Measurements from ENCODE around the gene MLH3.

MLH3 gene

DNA sequence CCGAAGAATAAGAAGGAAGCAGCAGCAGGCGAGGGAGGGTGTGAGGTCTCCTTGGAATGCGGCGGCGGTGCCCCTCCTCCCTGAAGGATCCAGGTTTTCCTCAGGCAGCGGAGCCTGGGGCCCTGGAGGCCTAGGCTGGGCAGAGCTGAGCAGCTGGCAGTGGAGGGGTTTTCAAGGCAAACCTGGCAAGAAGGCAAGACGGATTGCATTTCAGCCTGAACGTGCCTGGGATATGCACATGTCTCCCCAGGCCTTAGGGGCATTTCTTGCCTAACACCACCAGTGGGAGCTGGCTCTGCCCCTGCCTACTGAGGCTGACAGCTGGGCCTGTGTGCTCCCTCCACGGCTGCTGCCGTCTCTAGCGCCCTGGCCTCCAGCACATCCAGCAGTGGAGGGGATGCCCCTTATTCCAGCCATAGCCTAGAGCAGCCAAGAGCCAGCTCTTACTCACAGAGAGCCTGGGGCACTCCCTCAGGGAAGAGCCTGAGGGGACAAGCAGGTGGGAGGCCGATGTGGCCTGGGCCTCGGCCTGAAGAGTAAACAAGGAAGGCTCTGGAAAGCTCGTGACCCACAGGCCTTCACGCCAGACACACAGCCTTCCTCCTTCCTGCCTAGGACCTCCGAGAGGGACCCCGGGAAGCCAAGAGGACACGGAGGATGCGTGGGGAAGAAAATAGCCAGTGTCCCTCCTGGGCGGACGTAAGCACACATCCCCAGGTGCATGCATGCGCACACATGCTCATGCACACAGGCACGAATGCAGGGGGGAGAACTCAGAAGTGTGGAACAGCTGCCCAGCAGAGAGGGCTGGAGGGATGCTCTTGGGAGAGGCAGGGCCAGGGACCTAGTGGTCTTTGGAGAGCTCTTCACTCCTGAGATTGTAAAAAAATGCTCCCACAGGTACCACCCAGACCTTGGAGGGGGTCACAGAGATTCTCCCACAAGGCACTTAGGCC is 71.5 kb downstream of the MLH3 start:
- peak; percentile 90 for DNase-seq (ENCODE audit: low read depth)
- TF ChIP-seq, protein P1, sequence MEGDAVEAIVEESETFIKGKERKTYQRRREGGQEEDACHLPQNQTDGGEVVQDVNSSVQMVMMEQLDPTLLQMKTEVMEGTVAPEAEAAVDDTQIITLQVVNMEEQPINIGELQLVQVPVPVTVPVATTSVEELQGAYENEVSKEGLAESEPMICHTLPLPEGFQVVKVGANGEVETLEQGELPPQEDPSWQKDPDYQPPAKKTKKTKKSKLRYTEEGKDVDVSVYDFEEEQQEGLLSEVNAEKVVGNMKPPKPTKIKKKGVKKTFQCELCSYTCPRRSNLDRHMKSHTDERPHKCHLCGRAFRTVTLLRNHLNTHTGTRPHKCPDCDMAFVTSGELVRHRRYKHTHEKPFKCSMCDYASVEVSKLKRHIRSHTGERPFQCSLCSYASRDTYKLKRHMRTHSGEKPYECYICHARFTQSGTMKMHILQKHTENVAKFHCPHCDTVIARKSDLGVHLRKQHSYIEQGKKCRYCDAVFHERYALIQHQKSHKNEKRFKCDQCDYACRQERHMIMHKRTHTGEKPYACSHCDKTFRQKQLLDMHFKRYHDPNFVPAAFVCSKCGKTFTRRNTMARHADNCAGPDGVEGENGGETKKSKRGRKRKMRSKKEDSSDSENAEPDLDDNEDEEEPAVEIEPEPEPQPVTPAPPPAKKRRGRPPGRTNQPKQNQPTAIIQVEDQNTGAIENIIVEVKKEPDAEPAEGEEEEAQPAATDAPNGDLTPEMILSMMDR (IDR thresholded peaks at IDR 0.05; ENCODE audit: insufficient read depth, low read depth, low read length, missing control alignments), result peak; percentile 44
- no peak overlapping the region for H3K4me3 ChIP-seq (ENCODE audit: low read length)

DNA sequence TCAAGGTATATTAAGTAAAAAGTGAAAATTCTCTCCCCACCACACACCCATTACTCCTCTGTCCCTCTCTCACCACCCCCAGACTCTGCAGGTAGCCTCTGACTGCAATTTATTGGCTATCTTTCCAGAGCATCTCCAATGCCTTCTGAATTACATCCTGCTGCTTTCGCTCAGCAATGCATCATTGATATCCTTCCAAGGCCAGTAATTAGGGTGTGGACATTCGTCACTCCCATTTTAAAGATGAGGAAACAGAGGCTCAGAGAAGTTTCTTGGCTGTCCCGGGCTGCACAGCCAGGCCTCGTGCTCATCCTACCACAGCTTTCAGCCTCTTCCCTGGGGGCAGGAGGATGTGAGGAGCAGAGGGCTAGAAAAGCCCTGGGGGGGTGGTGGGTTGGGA is 72.2 kb downstream of the MLH3 start:
- DNase-seq (ENCODE audit: low read depth), result peak; percentile 50
- H3K4me3 ChIP-seq (ENCODE audit: low read length), result no peak overlapping the region
- TF ChIP-seq, protein P1 (IDR thresholded peaks at IDR 0.05; ENCODE audit: insufficient read depth, low read depth, low read length, missing control alignments), result no peak

DNA sequence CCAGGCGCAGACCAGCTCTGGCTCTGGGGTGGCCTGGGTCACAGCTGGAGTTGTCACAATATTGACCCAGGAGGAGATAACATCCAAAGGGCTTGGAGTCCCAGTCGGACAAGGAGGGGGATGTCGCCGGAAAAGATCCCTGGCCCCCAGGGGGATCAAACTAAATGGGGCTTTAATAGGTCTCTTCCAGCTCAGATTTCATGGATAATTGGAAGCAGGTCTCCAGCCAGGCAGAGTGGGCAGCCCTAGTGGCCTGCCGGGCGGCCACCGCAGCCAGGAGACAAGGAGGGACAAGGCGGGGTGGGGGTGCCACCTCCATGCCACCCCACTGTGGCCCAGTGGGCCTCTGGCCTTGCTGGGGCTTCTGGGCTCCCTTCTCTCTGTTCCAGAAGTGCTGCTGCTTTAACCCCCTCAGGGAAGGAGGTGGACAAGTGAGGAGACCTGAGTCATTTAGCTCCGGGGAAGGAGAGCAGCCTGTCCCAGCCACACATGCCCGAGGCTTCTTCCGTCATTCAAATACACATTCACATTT is 72.8 kb downstream of the MLH3 start:
- TF ChIP-seq, protein P1 (IDR thresholded peaks at IDR 0.05; ENCODE audit: insufficient read depth, low read depth, low read length, missing control alignments), result no peak
- H3K4me3 ChIP-seq (ENCODE audit: low read length), result no peak overlapping the region
- peak; percentile 73 for DNase-seq (ENCODE audit: low read depth)

DNA sequence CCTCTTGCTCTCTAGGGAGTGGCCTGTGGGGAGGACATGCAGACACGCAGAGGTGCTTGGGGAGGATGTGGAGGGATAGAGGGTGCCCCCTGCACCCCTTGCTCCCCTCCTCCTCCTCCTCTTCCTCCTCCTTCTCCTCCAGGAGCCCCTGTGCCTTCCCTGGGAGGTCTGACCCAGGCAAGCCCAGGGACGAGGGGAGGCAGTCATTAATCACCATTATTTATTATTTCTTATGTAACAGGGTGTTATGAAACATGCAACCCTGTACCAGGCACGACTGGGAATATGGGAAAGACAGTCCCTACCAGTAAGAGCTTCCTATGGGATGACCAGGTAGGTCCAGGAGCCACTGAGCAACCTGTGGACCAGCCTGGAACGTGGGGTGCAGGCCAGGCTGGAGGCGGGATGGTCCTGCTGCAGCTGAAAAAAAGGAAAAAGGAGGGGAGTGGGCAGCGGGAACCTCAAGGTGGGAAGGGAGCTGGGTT is 73.3 kb downstream of the MLH3 start:
- TF ChIP-seq, protein P1 (IDR thresholded peaks at IDR 0.05; ENCODE audit: insufficient read depth, low read depth, low read length, missing control alignments), result no peak
- no peak overlapping the region for H3K4me3 ChIP-seq (ENCODE audit: low read length)
- no peak for DNase-seq (ENCODE audit: low read depth)

DNA sequence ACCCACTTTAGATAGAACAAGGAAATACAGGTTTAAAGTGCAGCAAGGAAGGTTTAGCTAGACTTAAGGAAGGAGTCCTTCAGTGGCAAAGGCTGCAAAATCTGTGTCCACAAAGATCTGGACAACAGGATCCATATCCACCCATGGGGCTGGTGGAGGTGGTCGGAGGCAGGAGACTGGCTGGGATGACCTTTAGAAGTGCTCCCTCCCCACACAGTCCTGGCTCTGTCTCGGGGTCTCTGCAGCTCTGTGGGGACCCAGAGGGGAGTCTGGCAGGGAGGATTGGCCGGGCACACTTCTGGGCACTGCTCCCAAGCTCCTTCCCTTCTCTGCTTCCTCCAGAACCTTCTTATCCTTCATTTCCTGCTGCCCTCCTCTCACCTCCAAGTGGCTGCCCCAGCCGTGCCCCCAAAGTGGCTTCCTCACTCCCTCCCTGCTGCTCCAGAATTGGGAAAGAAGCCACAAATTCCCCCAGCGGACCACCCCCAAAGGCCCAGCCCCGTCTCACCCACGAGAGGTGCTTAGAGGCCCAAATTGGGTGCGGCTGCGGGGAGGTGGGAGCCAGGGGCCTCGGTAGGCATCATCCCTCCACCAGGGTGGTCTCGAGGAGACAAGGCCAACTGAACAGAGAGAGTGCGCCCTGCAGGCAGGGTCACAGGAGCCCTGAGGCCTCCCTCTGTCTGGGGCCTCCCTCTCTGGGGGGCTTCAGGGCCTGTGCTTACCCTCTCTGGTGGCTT is 73.9 kb downstream of the MLH3 start:
- H3K4me3 ChIP-seq (ENCODE audit: low read length), result no peak overlapping the region
- DNase-seq (ENCODE audit: low read depth), result no peak
- TF ChIP-seq, protein P1 (IDR thresholded peaks at IDR 0.05; ENCODE audit: insufficient read depth, low read depth, low read length, missing control alignments), result no peak

GRCh38 chr14:74976264-74977113 is 74.8 kb downstream of the MLH3 start:
- H3K4me3 ChIP-seq (ENCODE audit: low read length), result no peak overlapping the region
- TF ChIP-seq, protein P1 (IDR thresholded peaks at IDR 0.05; ENCODE audit: insufficient read depth, low read depth, low read length, missing control alignments), result no peak

More at GRCh38 chr14:74976264-74977113, 74.8 kb downstream of the MLH3 start:
- DNase-seq (ENCODE audit: low read depth), result no peak
